ENCODE results near the gene DDX27. TPM values are rescaled to one million over a fixed set of nuclear protein-coding genes. Genes with fewer than 3 reads are reported as not detected.

DDX27 gene
- total RNA-seq, 4 donors from 2014 or later, result 21.4 to 28.8 (median 23.4) TPM

DNA sequence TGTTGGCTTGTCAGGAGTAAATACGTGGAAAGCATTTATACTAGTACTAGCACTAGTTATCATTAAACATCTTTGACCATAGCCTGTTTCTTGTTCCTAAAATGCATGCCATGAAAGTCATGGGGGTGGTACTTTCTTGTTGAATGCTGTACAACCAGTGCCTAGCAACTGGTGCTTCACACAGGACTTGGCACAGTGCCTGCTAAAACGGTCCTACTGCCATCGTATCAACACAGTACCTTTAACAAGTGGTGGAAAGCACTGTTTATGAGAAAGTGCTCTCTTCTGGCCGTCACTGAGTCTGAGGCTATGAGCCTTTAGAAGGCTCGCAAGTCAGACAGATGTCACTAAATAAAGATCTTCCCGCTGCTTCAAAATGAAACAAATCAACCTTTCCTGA, 37.0 kb downstream of the DDX27 start:
- TF ChIP-seq, protein P1, sequence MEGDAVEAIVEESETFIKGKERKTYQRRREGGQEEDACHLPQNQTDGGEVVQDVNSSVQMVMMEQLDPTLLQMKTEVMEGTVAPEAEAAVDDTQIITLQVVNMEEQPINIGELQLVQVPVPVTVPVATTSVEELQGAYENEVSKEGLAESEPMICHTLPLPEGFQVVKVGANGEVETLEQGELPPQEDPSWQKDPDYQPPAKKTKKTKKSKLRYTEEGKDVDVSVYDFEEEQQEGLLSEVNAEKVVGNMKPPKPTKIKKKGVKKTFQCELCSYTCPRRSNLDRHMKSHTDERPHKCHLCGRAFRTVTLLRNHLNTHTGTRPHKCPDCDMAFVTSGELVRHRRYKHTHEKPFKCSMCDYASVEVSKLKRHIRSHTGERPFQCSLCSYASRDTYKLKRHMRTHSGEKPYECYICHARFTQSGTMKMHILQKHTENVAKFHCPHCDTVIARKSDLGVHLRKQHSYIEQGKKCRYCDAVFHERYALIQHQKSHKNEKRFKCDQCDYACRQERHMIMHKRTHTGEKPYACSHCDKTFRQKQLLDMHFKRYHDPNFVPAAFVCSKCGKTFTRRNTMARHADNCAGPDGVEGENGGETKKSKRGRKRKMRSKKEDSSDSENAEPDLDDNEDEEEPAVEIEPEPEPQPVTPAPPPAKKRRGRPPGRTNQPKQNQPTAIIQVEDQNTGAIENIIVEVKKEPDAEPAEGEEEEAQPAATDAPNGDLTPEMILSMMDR (IDR thresholded peaks at IDR 0.05; ENCODE audit: low read depth), result no peak

DNA sequence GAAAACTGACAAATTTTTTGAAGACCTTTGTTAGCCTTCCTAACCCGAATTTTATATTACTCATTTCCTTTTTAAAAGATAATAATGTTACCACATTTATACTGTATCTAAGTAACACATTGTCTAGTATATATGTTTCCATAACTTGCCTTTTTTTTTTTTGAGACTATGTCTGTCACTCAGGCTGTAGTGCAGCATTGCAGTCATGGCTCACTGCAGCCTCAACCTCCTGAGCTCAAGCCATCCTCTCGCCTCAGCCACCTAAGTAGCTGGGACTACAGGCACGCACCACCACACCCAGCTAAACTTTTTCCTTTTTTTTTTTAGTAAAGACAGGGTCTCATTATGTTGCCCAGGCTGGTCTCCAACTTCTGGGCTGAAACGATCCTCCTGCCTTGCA, 40.1 kb downstream of the DDX27 start:
- TF ChIP-seq, protein P1 (IDR thresholded peaks at IDR 0.05; ENCODE audit: low read depth), result no peak

DNA sequence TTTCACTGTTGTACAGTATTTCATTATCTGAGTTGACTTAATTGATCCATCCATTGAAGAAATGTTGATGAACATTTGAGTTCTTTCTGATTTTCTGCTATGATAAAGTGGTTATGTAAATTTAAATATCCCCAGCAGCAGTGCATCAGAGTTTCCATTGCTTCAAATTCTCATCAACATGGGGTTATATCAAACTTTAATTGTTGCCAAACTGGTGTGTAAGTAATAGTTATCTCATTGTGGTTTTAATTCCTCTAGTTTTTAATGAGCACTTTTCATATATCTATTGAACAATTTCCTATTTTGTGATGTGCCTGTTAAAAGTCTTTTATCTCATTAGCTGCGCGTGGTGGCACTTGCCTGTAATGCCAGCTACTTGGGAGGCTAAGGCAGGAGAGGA, 40.6 kb downstream of the DDX27 start:
- TF ChIP-seq, protein P1 (IDR thresholded peaks at IDR 0.05; ENCODE audit: low read depth), result no peak

DNA sequence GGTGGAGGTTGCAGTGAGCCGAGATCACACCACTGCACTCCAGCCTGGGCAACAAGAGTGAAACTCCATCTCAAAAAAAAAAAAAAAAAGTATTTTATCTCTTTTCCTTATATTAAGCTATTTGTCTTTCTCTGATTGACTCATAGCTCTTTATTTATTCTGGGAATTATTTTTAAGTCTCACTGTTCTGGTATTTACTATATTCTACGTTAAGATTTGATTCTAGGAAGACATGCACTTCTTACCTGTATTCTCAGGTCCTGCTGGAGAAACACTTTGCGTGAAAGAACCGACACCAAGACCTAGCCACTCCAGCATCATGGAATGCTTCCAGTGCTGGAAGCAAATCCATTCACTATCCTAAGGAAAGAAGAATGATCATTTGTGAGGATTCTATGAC, 41.0 kb downstream of the DDX27 start:
- TF ChIP-seq, protein P1 (IDR thresholded peaks at IDR 0.05; ENCODE audit: low read depth), result no peak

DNA sequence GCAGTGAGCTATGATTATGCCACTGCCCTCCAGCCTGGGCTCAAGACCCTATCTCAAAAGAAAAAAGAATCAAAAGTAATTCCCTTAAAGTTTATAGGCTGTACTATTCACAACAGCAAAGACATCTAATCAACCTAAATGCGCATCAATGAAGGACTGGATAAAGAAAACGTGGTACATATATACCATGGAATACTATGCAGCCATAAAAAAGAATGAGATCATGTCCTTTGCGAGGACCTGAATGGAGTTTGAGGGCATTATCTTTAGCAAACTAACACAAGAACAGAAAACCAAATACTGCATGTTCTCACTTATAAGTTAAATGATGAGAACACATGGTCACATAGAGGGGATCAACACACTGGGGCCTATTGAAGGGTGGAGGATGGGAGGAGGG, 42.0 kb downstream of the DDX27 start:
- TF ChIP-seq, protein P1 (IDR thresholded peaks at IDR 0.05; ENCODE audit: low read depth), result no peak

DNA sequence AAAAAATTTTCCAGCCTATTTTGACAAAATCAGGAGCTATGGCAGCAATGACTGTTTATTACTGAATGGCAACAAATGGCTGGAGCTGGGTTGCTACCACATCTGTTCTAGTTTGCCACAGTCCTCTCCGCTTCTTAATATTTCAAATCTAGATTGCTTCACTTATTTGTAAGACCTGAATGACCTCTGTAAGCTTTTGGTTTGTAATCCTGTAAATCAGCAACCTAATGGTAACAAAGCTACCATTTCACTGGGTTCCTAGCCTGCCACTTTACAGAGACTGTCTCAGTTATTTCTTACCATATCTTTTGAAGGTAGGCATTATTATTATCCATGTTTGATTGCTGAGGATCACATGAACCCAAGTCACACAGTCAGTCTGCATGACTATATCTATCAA, 43.2 kb downstream of the DDX27 start:
- TF ChIP-seq, protein P1 (IDR thresholded peaks at IDR 0.05; ENCODE audit: low read depth), result no peak

DNA sequence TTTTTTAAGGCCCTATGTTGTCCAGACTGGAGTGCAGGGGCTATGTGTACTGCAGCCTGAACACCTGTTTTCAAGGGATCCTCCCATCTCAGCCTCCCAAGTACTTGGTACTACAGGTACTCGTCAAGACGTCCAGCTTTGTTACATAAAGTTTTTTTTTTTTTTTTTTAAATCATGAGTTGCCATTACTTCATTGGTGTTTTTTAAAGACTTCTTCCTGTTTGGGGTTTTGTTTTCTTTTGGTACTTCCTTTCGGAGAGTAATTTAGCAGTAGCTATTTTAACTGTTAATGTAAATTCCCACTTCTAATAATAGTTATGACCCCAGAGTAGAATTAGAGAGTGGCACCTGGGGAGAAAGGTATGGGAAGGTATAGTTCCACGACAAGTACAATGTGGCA, 48.1 kb downstream of the DDX27 start:
- TF ChIP-seq, protein P1 (IDR thresholded peaks at IDR 0.05; ENCODE audit: low read depth), result no peak

Data from subcutaneous adipose tissue (tissue), 4 donors.